ENCODE data around the gene GABRR2.

DNA sequence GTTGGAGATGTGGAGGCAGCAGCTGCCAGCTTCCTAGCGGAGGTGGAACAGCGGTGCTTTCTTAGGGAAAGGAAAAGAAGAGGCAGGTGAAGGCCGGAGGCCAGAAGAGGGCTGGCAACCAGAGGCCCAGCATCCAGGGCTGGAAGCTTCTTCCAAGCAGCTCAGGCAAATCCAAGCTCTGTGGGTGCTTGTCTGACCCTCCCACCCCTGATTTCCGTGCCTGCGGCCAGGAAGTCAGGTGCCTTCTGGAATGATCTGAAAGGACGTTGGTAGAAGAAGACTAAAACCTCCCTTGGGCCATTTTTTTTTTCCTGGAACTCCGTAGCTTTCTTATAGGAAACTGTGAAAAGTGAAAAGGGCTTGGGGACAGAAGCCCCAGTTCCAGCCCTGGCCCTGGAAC, 64.9 kb downstream of the GABRR2 start:
- TF ChIP-seq CSDC2 (CRISPR knock-in tag; IDR thresholded peaks at IDR 0.05): no peak
- TF ChIP-seq GLIS3 (CRISPR knock-in tag; IDR thresholded peaks at IDR 0.05): no peak
- TF ChIP-seq, protein P1, sequence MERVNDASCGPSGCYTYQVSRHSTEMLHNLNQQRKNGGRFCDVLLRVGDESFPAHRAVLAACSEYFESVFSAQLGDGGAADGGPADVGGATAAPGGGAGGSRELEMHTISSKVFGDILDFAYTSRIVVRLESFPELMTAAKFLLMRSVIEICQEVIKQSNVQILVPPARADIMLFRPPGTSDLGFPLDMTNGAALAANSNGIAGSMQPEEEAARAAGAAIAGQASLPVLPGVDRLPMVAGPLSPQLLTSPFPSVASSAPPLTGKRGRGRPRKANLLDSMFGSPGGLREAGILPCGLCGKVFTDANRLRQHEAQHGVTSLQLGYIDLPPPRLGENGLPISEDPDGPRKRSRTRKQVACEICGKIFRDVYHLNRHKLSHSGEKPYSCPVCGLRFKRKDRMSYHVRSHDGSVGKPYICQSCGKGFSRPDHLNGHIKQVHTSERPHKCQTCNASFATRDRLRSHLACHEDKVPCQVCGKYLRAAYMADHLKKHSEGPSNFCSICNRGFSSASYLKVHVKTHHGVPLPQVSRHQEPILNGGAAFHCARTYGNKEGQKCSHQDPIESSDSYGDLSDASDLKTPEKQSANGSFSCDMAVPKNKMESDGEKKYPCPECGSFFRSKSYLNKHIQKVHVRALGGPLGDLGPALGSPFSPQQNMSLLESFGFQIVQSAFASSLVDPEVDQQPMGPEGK (CRISPR knock-in tag; IDR thresholded peaks at IDR 0.05; ENCODE audit: borderline replicate concordance): no peak
- TF ChIP-seq ZFP30 (CRISPR knock-in tag; IDR thresholded peaks at IDR 0.05): no peak
- no peak for TF ChIP-seq ARNTL (CRISPR knock-in tag; IDR thresholded peaks at IDR 0.05; ENCODE audit: borderline replicate concordance, low read depth)
